HG02943 (cell line): ENCODE measurements around the gene RAD51B.

Source experiments
- ATAC-seq: cut with Tn5 transposase; IDR thresholded peaks from one replicate; pipeline ENCODE4 v1.9.1; 2021; ENCODE audit warnings: mild to moderate bottlenecking, low read depth, moderate library complexity; ENCODE audit not compliant: unreplicated experiment

Gene RAD51B

GRCh38 chr14:68542346-68542745 lies 722.8 kb downstream of the RAD51B start:
- no peak for ATAC-seq

- no peak for ATAC-seq
Measured at GRCh38 chr14:68543516-68543915, 723.9 kb downstream of the RAD51B start.

- ATAC-seq = no peak
Measured at GRCh38 chr14:68544081-68544892, 724.7 kb downstream of the RAD51B start.

- ATAC-seq = no peak
Measured at GRCh38 chr14:68546839-68547238, 727.3 kb downstream of the RAD51B start.

- no peak for ATAC-seq
Measured at GRCh38 chr14:68547305-68548193, 728.0 kb downstream of the RAD51B start.

- no peak for ATAC-seq
Measured at GRCh38 chr14:68548194-68549076, 728.9 kb downstream of the RAD51B start.

- no peak for ATAC-seq
Measured at GRCh38 chr14:68550338-68550715, 730.7 kb downstream of the RAD51B start.

- no peak for ATAC-seq
Measured at GRCh38 chr14:68551045-68551683, 731.6 kb downstream of the RAD51B start.

GRCh38 chr14:68552075-68552474 lies 732.5 kb downstream of the RAD51B start:
- ATAC-seq = no peak

- no peak for ATAC-seq
Measured at GRCh38 chr14:68552602-68553001, 733.0 kb downstream of the RAD51B start.

GRCh38 chr14:68553311-68553710 lies 733.7 kb downstream of the RAD51B start:
- no peak for ATAC-seq

- ATAC-seq = no peak
Measured at GRCh38 chr14:68554231-68554630, 734.7 kb downstream of the RAD51B start.

GRCh38 chr14:68556253-68556652 lies 736.7 kb downstream of the RAD51B start:
- no peak for ATAC-seq

- no peak for ATAC-seq
Measured at GRCh38 chr14:68557648-68558047, 738.1 kb downstream of the RAD51B start.

- no peak for ATAC-seq
Measured at GRCh38 chr14:68558096-68558495, 738.5 kb downstream of the RAD51B start.

- ATAC-seq = no peak
Measured at GRCh38 chr14:68559949-68560348, 740.4 kb downstream of the RAD51B start.

- ATAC-seq = no peak
Measured at GRCh38 chr14:68561531-68562007, 742.0 kb downstream of the RAD51B start.

GRCh38 chr14:68562911-68563250 lies 743.3 kb downstream of the RAD51B start:
- ATAC-seq = no peak

- ATAC-seq = no peak
Measured at GRCh38 chr14:68563251-68564131, 743.9 kb downstream of the RAD51B start.
